Cardiac fibroblast (primary cell): ENCODE measurements around the gene POLD1.
"Not testable (repeated sequence)": the region's sequence is repeated elsewhere in the genome, so short reads cannot be mapped to it uniquely, and the experiment has no call there.

Source experiments
- DNase-seq, 2 donors: peaks; one replicate each; pipeline versions ENCODE4 v3.0.0 to v3.0.0-alpha.2; 2010; ENCODE audit warnings: low read depth in 2 of 2
- H3K4me3 ChIP-seq, 2 donors: replicated peaks in 1 of 2; 1 replicate in 1 of 2; 2 replicates in 1 of 2; pipeline ENCODE4 v1.5.1; 2011; ENCODE audit warnings: low read depth in 2 of 2, low read length in 2 of 2, mild to moderate bottlenecking in 2 of 2, moderate library complexity in 1 of 2
- CTCF ChIP-seq: IDR thresholded peaks from one replicate; pipeline ENCODE4 v1.5.1; 2011; ENCODE audit warnings: low read depth, mild to moderate bottlenecking, low read length, inconsistent platforms

POLD1 gene

GRCh38 chr19:50387176-50387867, 3.2 kb downstream of the POLD1 start:
- TF ChIP-seq CTCF = no peak
- no peak overlapping the region for H3K4me3 ChIP-seq
- peak; percentile 22 to 77 for DNase-seq

GRCh38 chr19:50387868-50388245, 3.7 kb downstream of the POLD1 start:
- H3K4me3 ChIP-seq = no peak overlapping the region
- no peak for DNase-seq
- no peak for TF ChIP-seq CTCF

GRCh38 chr19:50390295-50390694, 6.1 kb downstream of the POLD1 start:
- not testable (repeated sequence) for DNase-seq, H3K4me3 ChIP-seq

- DNase-seq, H3K4me3 ChIP-seq: not testable (repeated sequence)
Measured at GRCh38 chr19:50390952-50391351, 6.8 kb downstream of the POLD1 start.

GRCh38 chr19:50392759-50393158, 8.6 kb downstream of the POLD1 start:
- H3K4me3 ChIP-seq = no peak overlapping the region
- no peak for DNase-seq
- TF ChIP-seq CTCF = no peak

- no peak overlapping the region for H3K4me3 ChIP-seq
- no peak for TF ChIP-seq CTCF
- DNase-seq = no peak
Measured at GRCh38 chr19:50393589-50393988, 9.4 kb downstream of the POLD1 start.

GRCh38 chr19:50394017-50394416, 9.9 kb downstream of the POLD1 start:
- TF ChIP-seq CTCF = no peak
- no peak overlapping the region for H3K4me3 ChIP-seq
- no peak for DNase-seq

- DNase-seq = no peak
- no peak overlapping the region for H3K4me3 ChIP-seq
- TF ChIP-seq CTCF = no peak
Measured at GRCh38 chr19:50398675-50399367, 14.7 kb downstream of the POLD1 start.
